Neutrophil (primary cell): Measurements from ENCODE around the gene ATP4B.

Experiments used
- H3K27ac ChIP-seq: fragments of 200-600 bp; sonication (generic); 2 replicates; pipeline ENCODE4 v1.5.1; 2016; ENCODE audit warnings: mild to moderate bottlenecking, moderate library complexity
- H3K27me3 ChIP-seq: fragments of 200-600 bp; sonication (generic); 2 replicates; pipeline ENCODE4 v1.6.0; 2016; ENCODE audit warnings: mild to moderate bottlenecking
- H3K36me3 ChIP-seq: fragments of 200-600 bp; sonication (generic); 2 replicates; pipeline ENCODE4 v1.5.1; 2017
- H3K4me1 ChIP-seq, 2 experiments: fragments of 200-600 bp in 1 of 2; sonication (generic) in 1 of 2; 1 replicate in 1 of 2; 2 replicates in 1 of 2; pipeline versions ENCODE4 v1.5.1 to v1.6.1; 2013 to 2016; ENCODE audit warnings: low read depth in 1 of 2, low read length in 1 of 2, mild to moderate bottlenecking in 1 of 2, moderate library complexity in 1 of 2; ENCODE audit not compliant: control insufficient read depth in 1 of 2, insufficient read depth in 1 of 2
- H3K4me3 ChIP-seq, 2 experiments: fragments of 200-600 bp in 1 of 2; sonication (generic) in 1 of 2; 1 replicate in 1 of 2; 2 replicates in 1 of 2; pipeline ENCODE4 v1.5.1; 2013 to 2016; ENCODE audit warnings: low read depth in 1 of 2, low read length in 1 of 2, mild to moderate bottlenecking in 1 of 2, moderate library complexity in 1 of 2
- H3K9me3 ChIP-seq: fragments of 200-600 bp; sonication (generic); 2 replicates; pipeline ENCODE4 v1.5.1; 2016
- TF ChIP-seq, protein P1 (sequence below): fragments of 200-600 bp; sonication (generic); IDR thresholded peaks from 2 replicates; pipeline ENCODE4 v1.5.1; 2016; ENCODE audit warnings: antibody characterized with exemption

The ATP4B gene

GRCh38 chr13:113608967-113609533, 48.9 kb downstream of the ATP4B start:
- H3K27me3 ChIP-seq: no peaks in the 10 kb centered on the region
- H3K4me1 ChIP-seq: peaks cover 72 to 80% of the 10 kb centered on the region in 2 experiments
- TF ChIP-seq, protein P1, sequence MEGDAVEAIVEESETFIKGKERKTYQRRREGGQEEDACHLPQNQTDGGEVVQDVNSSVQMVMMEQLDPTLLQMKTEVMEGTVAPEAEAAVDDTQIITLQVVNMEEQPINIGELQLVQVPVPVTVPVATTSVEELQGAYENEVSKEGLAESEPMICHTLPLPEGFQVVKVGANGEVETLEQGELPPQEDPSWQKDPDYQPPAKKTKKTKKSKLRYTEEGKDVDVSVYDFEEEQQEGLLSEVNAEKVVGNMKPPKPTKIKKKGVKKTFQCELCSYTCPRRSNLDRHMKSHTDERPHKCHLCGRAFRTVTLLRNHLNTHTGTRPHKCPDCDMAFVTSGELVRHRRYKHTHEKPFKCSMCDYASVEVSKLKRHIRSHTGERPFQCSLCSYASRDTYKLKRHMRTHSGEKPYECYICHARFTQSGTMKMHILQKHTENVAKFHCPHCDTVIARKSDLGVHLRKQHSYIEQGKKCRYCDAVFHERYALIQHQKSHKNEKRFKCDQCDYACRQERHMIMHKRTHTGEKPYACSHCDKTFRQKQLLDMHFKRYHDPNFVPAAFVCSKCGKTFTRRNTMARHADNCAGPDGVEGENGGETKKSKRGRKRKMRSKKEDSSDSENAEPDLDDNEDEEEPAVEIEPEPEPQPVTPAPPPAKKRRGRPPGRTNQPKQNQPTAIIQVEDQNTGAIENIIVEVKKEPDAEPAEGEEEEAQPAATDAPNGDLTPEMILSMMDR: no peak
- peak overlapping the region; percentile 19 to 46 for H3K4me3 ChIP-seq
- H3K27ac ChIP-seq: peak overlapping the region; percentile 97
- no peaks in the 10 kb centered on the region for H3K9me3 ChIP-seq
- no peaks in the 10 kb centered on the region for H3K36me3 ChIP-seq

DNA sequence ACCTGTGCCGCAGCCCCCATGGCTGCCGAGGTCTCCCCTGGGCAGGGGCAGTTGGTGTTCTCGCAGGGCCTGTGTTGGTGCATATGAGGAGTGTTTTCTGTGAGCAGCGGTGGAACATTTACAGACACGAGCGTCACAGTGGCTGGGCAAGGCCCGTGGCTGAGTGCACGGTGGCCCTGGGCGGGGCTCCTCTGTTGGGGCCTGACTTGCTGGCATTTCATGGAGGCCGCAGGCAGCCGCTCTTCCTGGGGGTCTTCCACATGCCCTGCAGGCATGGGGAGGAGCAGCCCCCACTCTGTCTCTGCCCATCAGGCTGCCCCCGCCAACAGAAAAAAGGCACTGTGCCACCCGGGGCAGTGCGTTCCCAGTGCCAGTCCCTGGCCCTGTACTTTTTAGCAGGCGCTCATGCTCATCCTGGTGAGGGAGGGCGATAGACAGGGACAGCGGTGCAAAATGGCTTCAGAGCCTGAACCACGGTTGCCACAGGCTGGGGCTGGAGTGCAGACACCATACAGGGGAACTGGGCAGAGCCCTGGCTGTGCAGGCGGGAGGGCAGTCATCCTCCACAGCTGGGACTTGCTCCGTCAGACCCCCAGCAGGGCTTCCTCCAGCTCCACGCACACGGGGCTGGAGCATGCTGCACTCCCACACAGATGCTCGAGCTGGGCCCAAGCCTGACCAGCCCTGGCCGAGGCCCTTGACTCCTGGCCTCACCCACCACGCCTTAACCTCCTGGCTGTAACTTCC, 49.9 kb downstream of the ATP4B start:
- no peaks in the 10 kb centered on the region for H3K27me3 ChIP-seq
- TF ChIP-seq, protein P1: no peak
- H3K4me1 ChIP-seq: peaks cover 77 to 85% of the 10 kb centered on the region in 2 experiments
- peak overlapping the region; percentile 46 to 58 for H3K4me3 ChIP-seq
- peak overlapping the region; percentile 97 for H3K27ac ChIP-seq
- H3K9me3 ChIP-seq: no peaks in the 10 kb centered on the region
- no peaks in the 10 kb centered on the region for H3K36me3 ChIP-seq

- no peaks in the 10 kb centered on the region for H3K27me3 ChIP-seq
- peaks cover 80 to 85% of the 10 kb centered on the region in 2 experiments for H3K4me1 ChIP-seq
- no peaks in the 10 kb centered on the region for H3K9me3 ChIP-seq
- peak overlapping the region; percentile 46 to 58 for H3K4me3 ChIP-seq
- peak overlapping the region; percentile 97 for H3K27ac ChIP-seq
- TF ChIP-seq, protein P1: peak; percentile 62
- no peaks in the 10 kb centered on the region for H3K36me3 ChIP-seq
Observed at GRCh38 chr13:113607056-113607888, 50.7 kb downstream of the ATP4B start.

DNA sequence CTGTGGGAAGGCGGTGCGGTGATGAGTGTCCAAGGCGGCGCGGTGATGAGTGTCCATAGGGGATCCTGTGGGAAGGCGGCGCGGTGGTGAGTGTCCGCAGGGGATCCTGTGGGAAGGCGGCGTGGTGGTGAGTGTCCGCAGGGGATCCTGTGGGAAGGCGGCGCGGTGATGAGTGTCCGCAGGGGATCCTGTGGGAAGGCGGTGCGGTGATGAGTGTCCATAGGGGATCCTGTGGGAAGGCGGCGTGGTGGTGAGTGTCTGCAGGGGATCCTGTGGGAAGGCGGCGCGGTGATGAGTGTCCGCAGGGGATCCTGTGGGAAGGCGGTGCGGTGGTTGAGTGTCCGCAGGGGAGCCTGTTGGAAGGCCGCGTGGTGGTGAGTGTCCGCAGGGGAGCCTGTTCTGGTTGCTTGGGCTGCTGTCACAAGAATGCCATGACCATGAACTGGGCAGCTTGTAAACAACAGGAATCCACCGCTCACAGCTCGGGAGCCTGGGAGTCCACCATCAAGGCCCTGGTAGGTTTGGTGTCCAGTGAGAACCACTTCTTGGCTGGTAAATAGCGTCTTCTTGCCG, 52.0 kb downstream of the ATP4B start:
- no peaks in the 10 kb centered on the region for H3K36me3 ChIP-seq
- TF ChIP-seq, protein P1: no peak
- H3K4me1 ChIP-seq: peaks cover 72 to 73% of the 10 kb centered on the region in 2 experiments
- H3K27me3 ChIP-seq: no peaks in the 10 kb centered on the region
- no peaks in the 10 kb centered on the region for H3K9me3 ChIP-seq
- H3K27ac ChIP-seq: peak overlapping the region; percentile 97
- H3K4me3 ChIP-seq: peak overlapping the region; percentile 46 to 58

GRCh38 chr13:113605461-113605860, 52.5 kb downstream of the ATP4B start:
- no peak overlapping the region for H3K4me3 ChIP-seq
- TF ChIP-seq, protein P1: no peak
- no peaks in the 10 kb centered on the region for H3K27me3 ChIP-seq
- peak overlapping the region; percentile 97 for H3K27ac ChIP-seq
- no peaks in the 10 kb centered on the region for H3K9me3 ChIP-seq
- H3K4me1 ChIP-seq: peaks cover 70 to 73% of the 10 kb centered on the region in 2 experiments
- no peaks in the 10 kb centered on the region for H3K36me3 ChIP-seq
